Measurements from ENCODE around the gene TRIB2. TPM values are rescaled to one million over a fixed set of nuclear protein-coding genes. Genes with fewer than 3 reads are reported as not detected.
"Not testable (repeated sequence)": the region's sequence is repeated elsewhere in the genome, so short reads cannot be mapped to it uniquely, and the experiment has no call there.

Gene TRIB2
- total RNA-seq: 10 to 100 TPM; 77.0 to 85.1 TPM
- 10 to 100 TPM; 22.5 to 30.5 (median 27.4) TPM for polyA plus RNA-seq
- 15.1 to 89.6 (median 73.0) reads per million in 6 experiments for total RNA-seq

DNA sequence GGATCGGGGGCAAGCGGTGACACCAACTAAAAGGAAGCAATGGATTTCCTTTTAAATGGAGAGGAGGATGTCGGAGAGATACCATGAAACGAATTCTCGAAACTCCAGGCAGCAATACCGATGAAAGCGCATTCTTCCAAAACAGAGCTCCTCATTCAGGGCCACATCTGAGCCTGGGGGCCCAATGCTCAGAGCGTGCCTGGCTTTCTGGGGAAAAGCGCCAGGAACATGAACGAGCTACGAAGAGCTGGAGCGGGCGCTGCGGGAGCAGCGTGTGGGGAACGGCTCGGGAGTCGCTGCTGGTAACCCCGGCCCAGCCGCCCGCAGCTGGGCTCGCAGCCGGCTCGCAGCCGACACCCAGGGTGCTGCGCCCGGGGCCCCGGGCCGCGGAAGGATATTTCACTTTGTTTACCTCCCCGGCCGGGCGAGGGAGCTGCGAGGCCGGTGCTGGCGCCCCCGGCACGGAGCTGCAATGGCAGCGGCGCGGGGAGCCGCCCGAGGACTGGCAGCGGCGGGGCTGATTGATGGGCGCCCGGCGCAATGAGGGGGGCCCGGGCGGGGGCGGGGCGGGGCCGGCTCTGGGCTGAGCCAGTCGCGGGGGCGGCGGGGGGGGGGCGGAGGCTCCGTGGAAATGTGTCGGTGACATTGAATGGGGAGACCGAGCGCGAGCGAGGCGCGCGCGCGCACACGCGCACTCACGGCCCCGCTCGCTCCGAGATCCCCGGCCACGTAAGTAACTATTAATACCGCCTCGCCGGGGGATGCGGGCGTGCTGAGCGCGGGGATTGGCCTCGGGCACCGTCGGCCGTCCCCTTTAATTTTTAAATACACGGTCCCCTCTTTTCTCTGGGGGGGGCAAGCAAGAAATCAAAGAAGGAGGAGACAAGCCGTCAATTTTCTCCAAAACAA is at the start of gene TRIB2:
TRIB2 (plus strand) TSS at position 655 of the 909 bp plus-strand sequence. CDS start 1,372 bp downstream, outside the sequence.
- peak; percentile 80 to 98 (median 88) for DNase-seq
- no peaks in the 10 kb centered on the region for H3K9me3 Mint-ChIP-seq
- peak; percentile 80 for ATAC-seq
- H3K4me1 Mint-ChIP-seq: peaks cover 32 to 62% (median 51%) of the 10 kb centered on the region in 4 donors
- POLR2A ChIA-PET: interaction anchor here (0.6 to 4.2 kb wide), 29 partner anchors 7 to 884 kb away, joined by 3 to 43 read pairs (median 4); no protein-coding TSS in a partner anchor
- no peaks in the 10 kb centered on the region for H3K27me3 Mint-ChIP-seq
- H3K36me3 Mint-ChIP-seq: peaks cover 0 to under 1% (median 0%) of the 10 kb centered on the region in 3 donors
- peak within 1 kb of the TSS; percentile 92 to 100 (median 100) for H3K4me3 Mint-ChIP-seq
- H3K27ac Mint-ChIP-seq: peak within 1 kb of the TSS; percentile 94 to 98 (median 97)

- POLR2A ChIA-PET: no interaction called here
- Mint-ChIP-seq H3K9me3 (peaks cover 0 to 19% (median 8%) of the 10 kb centered on the region in 9 donors), H3K4me3 (no peak overlapping the region), H3K36me3 (peaks cover 0 to 17% (median 5%) of the 10 kb centered on the region in 3 donors), H3K27me3 (peaks cover 0 to 2% (median 0%) of the 10 kb centered on the region in 5 donors), H3K27ac (peak overlapping the region in 1 of 10 donors; percentile 0), H3K4me1 (peaks cover 0 to 5% (median 0%) of the 10 kb centered on the region in 4 donors)
- ATAC-seq: no peak
- no peak for DNase-seq
These were observed 47.7 kb upstream of the TRIB2 start for GRCh38 chr2:12669036-12669435.

DNA sequence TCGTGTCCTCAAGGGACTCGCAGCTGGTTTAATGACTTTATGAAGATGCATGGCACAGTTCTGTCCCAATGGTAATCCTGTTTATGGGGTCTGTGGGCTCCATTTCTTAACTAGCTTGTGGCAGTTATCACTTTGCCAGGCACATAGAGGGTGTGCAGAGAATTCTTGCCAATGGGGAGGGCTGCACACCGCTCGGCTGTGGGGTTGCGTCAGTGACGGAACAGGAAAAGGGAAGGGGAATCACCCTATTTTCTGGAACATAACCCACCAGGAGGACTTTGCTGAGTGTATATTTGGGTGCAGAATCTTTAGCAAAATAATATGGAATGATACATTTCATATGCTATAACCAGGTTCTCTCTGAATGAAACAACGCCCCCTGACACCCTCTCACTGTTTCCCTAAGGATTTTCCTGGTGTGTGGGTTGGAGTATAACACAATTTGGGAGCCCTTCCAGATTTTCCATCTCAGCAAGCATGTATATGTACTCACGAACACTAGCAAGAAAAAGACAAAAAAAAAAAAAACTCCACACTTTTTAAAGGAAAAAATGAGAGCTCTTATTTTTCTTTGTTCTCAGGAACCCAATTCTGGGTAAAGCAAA is 43.9 kb upstream of the TRIB2 start:
- no peak for DNase-seq
- Mint-ChIP-seq H3K4me3 (no peak overlapping the region), H3K27me3 (no peaks in the 10 kb centered on the region), H3K36me3 (no peaks in the 10 kb centered on the region), H3K9me3 (no peaks in the 10 kb centered on the region), H3K4me1 (peaks cover 0 to 4% (median 0%) of the 10 kb centered on the region in 4 donors), H3K27ac (no peak overlapping the region)
- ATAC-seq: no peak
- POLR2A ChIA-PET: no interaction called here

GRCh38 chr2:12674644-12675328 is 42.0 kb upstream of the TRIB2 start:
- POLR2A ChIA-PET: no interaction called here
- Mint-ChIP-seq H3K9me3 (peaks cover 0 to 7% (median 2%) of the 10 kb centered on the region in 9 donors), H3K36me3 (peaks cover 0 to 2% (median 0%) of the 10 kb centered on the region in 3 donors), H3K27ac (no peak overlapping the region), H3K27me3 (no peaks in the 10 kb centered on the region), H3K4me1 (peaks cover 0 to 8% (median 0%) of the 10 kb centered on the region in 4 donors), H3K4me3 (no peak overlapping the region)
- DNase-seq (no peak), ATAC-seq (no peak)

DNA sequence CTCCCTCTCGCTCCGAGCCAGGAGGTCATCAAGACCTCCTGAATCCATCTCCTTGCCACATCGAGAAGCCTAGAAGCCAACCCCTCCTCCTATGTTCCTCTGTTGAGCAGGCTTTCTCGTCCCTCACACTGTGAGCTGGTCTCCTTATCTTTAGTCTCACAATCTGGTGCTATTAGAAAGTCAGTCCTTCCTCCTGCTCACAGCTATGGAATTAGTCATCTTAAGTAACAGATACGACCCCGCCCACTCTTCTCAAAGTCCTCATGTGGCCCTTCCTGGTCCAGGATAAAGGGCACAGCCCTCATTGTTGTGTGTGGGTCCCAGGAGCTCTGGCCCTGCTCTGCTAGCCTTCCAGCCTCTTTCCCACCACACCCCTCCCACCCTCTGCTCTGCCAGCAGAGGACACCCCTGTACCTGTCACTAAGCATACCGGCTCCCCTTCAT is 41.4 kb upstream of the TRIB2 start:
- no peak overlapping the region for H3K4me3 Mint-ChIP-seq
- POLR2A ChIA-PET: no interaction called here
- H3K4me1 Mint-ChIP-seq: peaks cover 0 to 8% (median 0%) of the 10 kb centered on the region in 4 donors
- H3K27me3 Mint-ChIP-seq: no peaks in the 10 kb centered on the region
- DNase-seq (no peak), ATAC-seq (no peak)
- peaks cover 0 to 8% (median 0%) of the 10 kb centered on the region in 3 donors for H3K36me3 Mint-ChIP-seq
- H3K9me3 Mint-ChIP-seq: peaks cover 0 to 11% (median 6%) of the 10 kb centered on the region in 9 donors
- peak overlapping the region in 1 of 10 donors; percentile 81 for H3K27ac Mint-ChIP-seq

DNA sequence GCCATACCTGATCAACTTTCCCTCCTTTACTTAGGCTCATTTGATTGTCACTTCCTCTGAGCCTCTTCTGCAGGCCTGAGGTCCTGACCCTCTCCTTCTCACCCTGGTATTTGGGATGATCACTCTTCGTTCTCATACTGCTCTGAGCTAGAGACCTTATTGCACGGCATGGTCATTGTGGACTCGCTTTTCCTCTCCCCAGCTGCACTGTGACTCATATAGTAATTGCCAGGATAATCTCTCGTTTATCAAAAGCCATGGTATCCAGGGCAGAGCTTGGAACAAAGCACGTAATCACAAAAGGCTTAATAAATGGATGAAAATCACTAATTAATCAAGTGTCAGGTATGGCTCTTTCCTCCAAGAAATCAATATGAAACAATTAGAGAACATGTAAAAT is 40.9 kb upstream of the TRIB2 start:
- no peak for ATAC-seq
- POLR2A ChIA-PET: no interaction called here
- H3K27ac Mint-ChIP-seq: peak overlapping the region in 2 of 10 donors; percentile 24 to 60
- no peak for DNase-seq
- no peaks in the 10 kb centered on the region for H3K27me3 Mint-ChIP-seq
- peaks cover 0 to 8% (median 0%) of the 10 kb centered on the region in 3 donors for H3K36me3 Mint-ChIP-seq
- H3K4me3 Mint-ChIP-seq: no peak overlapping the region
- peaks cover 0 to 11% (median 6%) of the 10 kb centered on the region in 9 donors for H3K9me3 Mint-ChIP-seq
- peaks cover 0 to 8% (median 0%) of the 10 kb centered on the region in 4 donors for H3K4me1 Mint-ChIP-seq

- DNase-seq: no peak
- H3K27ac Mint-ChIP-seq: peak overlapping the region in 1 of 10 donors; percentile 60
- H3K4me1 Mint-ChIP-seq: peaks cover 0 to 8% (median 0%) of the 10 kb centered on the region in 4 donors
- ATAC-seq: no peak
- H3K27me3 Mint-ChIP-seq: peaks cover 0 to 2% (median 0%) of the 10 kb centered on the region in 5 donors
- H3K9me3 Mint-ChIP-seq: peaks cover 0 to 11% (median 6%) of the 10 kb centered on the region in 9 donors
- POLR2A ChIA-PET: no interaction called here
- H3K36me3 Mint-ChIP-seq: peaks cover 0 to 12% (median 0%) of the 10 kb centered on the region in 3 donors
- H3K4me3 Mint-ChIP-seq: no peak overlapping the region
These were observed 40.0 kb upstream of the TRIB2 start for GRCh38 chr2:12676771-12677170.

- peaks cover 0 to 12% (median 0%) of the 10 kb centered on the region in 3 donors for H3K36me3 Mint-ChIP-seq
- H3K27me3 Mint-ChIP-seq: peaks cover 0 to 3% (median 0%) of the 10 kb centered on the region in 5 donors
- DNase-seq (no peak), ATAC-seq (no peak)
- no peak overlapping the region for H3K4me3 Mint-ChIP-seq
- H3K4me1 Mint-ChIP-seq: peaks cover 0 to 8% (median 0%) of the 10 kb centered on the region in 4 donors
- peak overlapping the region in 1 of 10 donors; percentile 11 for H3K27ac Mint-ChIP-seq
- POLR2A ChIA-PET: no interaction called here
- peaks cover 0 to 11% (median 6%) of the 10 kb centered on the region in 9 donors for H3K9me3 Mint-ChIP-seq
These were observed 38.5 kb upstream of the TRIB2 start for GRCh38 chr2:12678186-12678585.

DNA sequence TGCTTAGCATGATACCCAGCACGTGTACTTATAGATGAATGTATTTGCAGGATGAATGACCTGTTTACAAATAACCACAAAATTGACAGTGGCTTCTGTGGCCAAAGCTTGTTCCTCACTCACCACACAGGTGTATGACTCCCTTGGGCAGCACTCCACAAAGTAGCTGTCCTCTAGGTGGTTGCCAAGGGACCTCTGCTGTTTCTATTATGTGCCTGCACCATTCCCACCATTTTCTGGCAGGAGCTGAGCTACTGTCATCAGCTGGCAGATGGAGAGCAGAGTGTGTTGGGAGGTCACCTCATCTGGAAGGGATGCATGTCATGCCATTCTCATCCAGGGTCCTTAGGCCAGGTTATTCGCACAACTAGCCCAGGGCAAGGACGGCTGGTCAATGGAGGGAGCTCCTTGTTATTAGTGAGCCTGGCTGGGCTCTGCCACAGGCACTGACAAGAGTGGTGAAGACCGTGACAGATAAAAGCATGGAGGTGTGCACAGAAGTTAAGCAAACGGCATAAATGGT is 37.1 kb upstream of the TRIB2 start:
- POLR2A ChIA-PET: no interaction called here
- H3K9me3 Mint-ChIP-seq: peaks cover 0 to 11% (median 6%) of the 10 kb centered on the region in 9 donors
- peak overlapping the region in 3 of 10 donors; percentile 10 to 46 (median 26) for H3K27ac Mint-ChIP-seq
- H3K4me3 Mint-ChIP-seq: no peak overlapping the region
- H3K36me3 Mint-ChIP-seq: peaks cover 0 to 12% (median 0%) of the 10 kb centered on the region in 3 donors
- ATAC-seq (no peak), DNase-seq (no peak)
- H3K4me1 Mint-ChIP-seq: peaks cover 0 to 10% (median 1%) of the 10 kb centered on the region in 4 donors
- peaks cover 0 to 7% (median 0%) of the 10 kb centered on the region in 5 donors for H3K27me3 Mint-ChIP-seq

GRCh38 chr2:12680115-12680514 is 36.6 kb upstream of the TRIB2 start:
- ATAC-seq, DNase-seq, H3K4me3 Mint-ChIP-seq, POLR2A ChIA-PET, H3K27me3 Mint-ChIP-seq: not testable (repeated sequence)
- H3K4me1 Mint-ChIP-seq: peaks cover 0 to 10% (median 1%) of the 10 kb centered on the region in 4 donors
- peaks cover 0 to 11% (median 6%) of the 10 kb centered on the region in 9 donors for H3K9me3 Mint-ChIP-seq
- peak overlapping the region in 2 of 10 donors; percentile 17 to 46 for H3K27ac Mint-ChIP-seq
- H3K36me3 Mint-ChIP-seq: peaks cover 0 to 12% (median 0%) of the 10 kb centered on the region in 3 donors

DNA sequence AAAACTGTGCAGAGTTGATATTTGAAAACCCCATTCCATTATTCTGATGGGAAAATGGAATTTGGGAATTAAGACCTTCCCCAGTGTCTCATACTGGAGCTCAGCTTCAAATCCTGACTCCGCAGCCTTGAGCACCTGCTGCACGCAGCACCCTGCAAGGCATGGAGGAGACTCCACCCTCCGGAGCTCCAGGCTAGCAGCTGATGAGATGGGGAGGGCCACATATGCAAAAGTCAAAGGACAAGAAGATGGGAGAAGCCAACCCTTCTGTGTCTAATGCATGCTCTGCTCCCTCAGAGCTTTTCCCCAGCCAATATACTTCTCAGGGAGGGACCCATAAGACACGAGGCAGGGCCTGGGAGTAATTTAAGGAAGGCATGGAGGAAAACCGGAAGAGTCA is 34.7 kb upstream of the TRIB2 start:
- no peak for DNase-seq

More for the DNA sequence above, 34.7 kb upstream of the TRIB2 start:
- POLR2A ChIA-PET: interaction anchor here (1.0 kb wide), 1 partner anchor 17 kb away, joined by 3 read pairs; no protein-coding TSS in a partner anchor
- Mint-ChIP-seq H3K9me3 (peaks cover 0 to 11% (median 6%) of the 10 kb centered on the region in 9 donors), H3K27ac (no peak overlapping the region), H3K4me3 (no peak overlapping the region), H3K36me3 (peaks cover 0 to 12% (median 0%) of the 10 kb centered on the region in 3 donors), H3K27me3 (peaks cover 0 to 8% (median 0%) of the 10 kb centered on the region in 5 donors), H3K4me1 (peaks cover 0 to 6% (median 1%) of the 10 kb centered on the region in 4 donors)
- ATAC-seq: no peak

All from naive thymus-derived CD8-positive, alpha-beta T cell (primary cell).